ENCODE results near the gene DTWD2.

The DTWD2 gene

DNA sequence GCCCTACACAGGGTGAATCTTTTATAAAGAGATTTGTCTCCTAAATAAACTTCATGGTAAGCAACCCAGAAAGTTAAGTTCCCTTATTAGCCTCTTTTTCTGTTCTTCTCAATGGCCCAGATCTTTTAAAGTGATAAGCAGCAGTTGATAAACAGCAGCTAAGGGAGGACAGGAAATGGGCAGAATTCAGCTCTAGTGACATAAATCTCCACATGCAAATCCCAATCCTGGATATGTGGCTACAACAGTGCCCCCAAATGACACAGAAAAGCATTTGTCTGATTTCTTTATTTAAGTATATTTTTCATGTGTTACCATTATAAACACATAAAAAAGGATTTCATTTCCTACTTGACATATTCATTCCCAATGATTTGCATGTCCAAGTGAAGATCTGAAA is 199.0 kb downstream of the DTWD2 start:
- no peak for TF ChIP-seq CTCF (IDR thresholded peaks at IDR 0.05; ENCODE audit: extremely low read depth, missing control alignments)
- no peak for DNase-seq (ENCODE audit: low spot score)

DNA sequence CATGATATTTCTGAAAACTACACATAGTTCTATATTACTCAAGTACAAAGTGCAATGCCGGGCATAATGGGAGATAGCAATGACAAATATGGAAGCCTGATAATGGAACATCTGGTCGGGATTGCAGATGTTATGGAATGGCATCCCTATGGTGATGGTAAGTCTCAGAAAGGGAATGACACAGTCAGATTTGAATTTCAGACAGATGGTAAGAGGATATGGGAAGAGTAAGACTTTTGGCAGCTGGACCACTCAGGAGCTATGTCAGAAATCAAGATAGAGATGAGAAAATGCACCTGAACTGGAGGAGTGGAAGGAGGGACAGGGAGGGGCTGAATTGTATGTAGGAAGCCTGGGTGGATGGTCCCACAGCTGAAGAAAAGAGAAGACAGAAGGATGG is 200.0 kb downstream of the DTWD2 start:
- no peak for DNase-seq (ENCODE audit: low spot score)
- TF ChIP-seq CTCF (IDR thresholded peaks at IDR 0.05; ENCODE audit: extremely low read depth, missing control alignments), result no peak

Measured in GM20000 (cell line).